ENCODE results near the gene OR2H2.

- TF ChIP-seq CTCF (IDR thresholded peaks at IDR 0.05) (no peak), POLR2A (IDR thresholded peaks at IDR 0.05) (no peak)
These were observed 23.2 kb downstream of the OR2H2 start for GRCh38 chr6:29608131-29608530.

Measured in testis (tissue), 2 donors.